Left kidney (tissue), 2 donors: ENCODE measurements around the gene IFI35. TPM values are rescaled to one million over a fixed set of nuclear protein-coding genes. Genes with fewer than 3 reads are reported as not detected.

ENCODE experiments used
- DNase-seq: peaks from one replicate; pipeline ENCODE4 v3.0.0-alpha.2; 2013
- polyA plus RNA-seq: library from polyadenylated mRNA; unstranded; fragments of 120-200 nt; gene quantifications from one replicate; pipeline ENCODE4 v1.2.1, GENCODE V29; 2013; ENCODE audit not compliant: insufficient read length

IFI35 gene
- polyA plus RNA-seq, 1 donor = 8.8 TPM

GRCh38 chr17:43056051-43056450, 49.5 kb downstream of the IFI35 start:
- DNase-seq = no peak

- DNase-seq = no peak
Observed at GRCh38 chr17:43062984-43063638, 56.5 kb downstream of the IFI35 start.

Other genes with a start within 250 kb of the IFI35 start
- gene RAMP2, start 245.6 kb upstream of the IFI35 start, polyA plus RNA-seq = 70.0 TPM
- 78.2 TPM for gene VPS25, start 233.3 kb upstream of the IFI35 start, polyA plus RNA-seq
- 10.1 TPM for gene WNK4, start 226.2 kb upstream of the IFI35 start, polyA plus RNA-seq
- gene COA3, start 208.1 kb upstream of the IFI35 start, polyA plus RNA-seq = 144 TPM
- 3.4 TPM for gene CNTD1, start 207.9 kb upstream of the IFI35 start, polyA plus RNA-seq
- 85.0 TPM for gene BECN1, start 182.5 kb upstream of the IFI35 start, polyA plus RNA-seq
- 108 TPM for gene PSME3, start 173.4 kb upstream of the IFI35 start, polyA plus RNA-seq
- 1.5 TPM for gene AOC2, start 162.2 kb upstream of the IFI35 start, polyA plus RNA-seq
- 4.9 TPM for gene AOC3, start 155.6 kb upstream of the IFI35 start, polyA plus RNA-seq
- 5.6 TPM for gene G6PC1, start 106.0 kb upstream of the IFI35 start, polyA plus RNA-seq
- gene AARSD1, start 42.3 kb upstream of the IFI35 start, polyA plus RNA-seq = 76.3 TPM
- 2.4 TPM for gene PTGES3L, start 26.7 kb upstream of the IFI35 start, polyA plus RNA-seq
- 17.6 TPM for gene RUNDC1, start 26.2 kb upstream of the IFI35 start, polyA plus RNA-seq
- 1,206 TPM for gene RPL27, start 8.4 kb upstream of the IFI35 start, polyA plus RNA-seq
- gene VAT1, start 15.6 kb downstream of the IFI35 start, polyA plus RNA-seq = 113 TPM
- 3.5 TPM for gene RND2, start 18.4 kb downstream of the IFI35 start, polyA plus RNA-seq
- gene BRCA1, start 118.6 kb downstream of the IFI35 start, polyA plus RNA-seq = 24.3 TPM
- 116 TPM for gene NBR1, start 164.4 kb downstream of the IFI35 start, polyA plus RNA-seq
- gene TMEM106A, start 205.1 kb downstream of the IFI35 start, polyA plus RNA-seq = 27.8 TPM
- gene CCDC200, start 221.8 kb downstream of the IFI35 start, polyA plus RNA-seq = 44.1 TPM
- gene RNU2-1, start 227.2 kb downstream of the IFI35 start, polyA plus RNA-seq = not detected